ENCODE results near the gene STRN3.

Gene STRN3

DNA sequence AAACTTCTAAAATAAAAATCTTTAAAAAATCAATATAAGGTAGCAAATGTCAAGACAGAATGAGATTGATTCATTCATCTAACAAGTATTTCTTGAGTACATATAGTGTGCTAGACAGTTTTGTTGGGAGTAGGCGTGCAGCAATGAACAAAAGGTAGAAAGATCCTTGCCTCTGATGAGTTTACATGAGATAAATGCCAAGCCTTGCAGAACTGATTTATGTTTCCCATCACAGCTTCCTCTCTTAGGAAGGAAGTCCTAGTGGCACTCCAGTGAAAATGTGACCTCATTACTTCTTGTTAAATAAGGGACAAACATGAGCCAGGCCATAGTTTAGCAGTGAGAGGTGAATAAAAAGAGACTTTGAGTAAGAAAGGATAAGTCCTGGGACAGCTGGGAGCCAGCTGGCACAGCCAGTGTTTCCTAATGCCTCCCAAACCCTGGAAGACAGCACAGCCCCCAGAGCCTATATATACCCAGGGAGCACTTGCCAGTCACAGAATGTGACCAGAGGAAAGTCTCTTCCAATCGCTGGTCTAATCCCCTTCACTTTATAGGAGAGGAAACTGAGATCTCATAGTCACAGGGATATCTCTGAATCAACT is 156.5 kb downstream of the STRN3 start:
- no peak for DNase-seq

DNA sequence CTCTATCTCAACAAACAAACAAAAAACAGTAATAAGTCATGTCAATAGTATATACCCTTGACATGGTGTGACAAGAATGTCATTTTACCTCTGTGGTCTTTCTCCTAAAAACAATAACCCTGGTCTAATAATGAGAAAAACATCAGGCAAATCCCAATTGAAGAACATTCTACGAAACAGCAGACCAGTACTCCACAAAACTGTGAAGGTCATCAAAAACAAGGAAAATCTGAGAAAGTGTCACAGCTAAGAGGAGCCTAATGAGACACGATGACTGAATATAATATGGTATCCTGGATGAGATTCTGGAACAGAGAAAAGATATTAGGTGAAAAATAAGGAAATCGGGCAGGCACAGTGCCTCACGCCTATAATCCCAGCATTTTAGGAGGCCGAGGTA is 157.4 kb downstream of the STRN3 start:
- no peak for DNase-seq

DNA sequence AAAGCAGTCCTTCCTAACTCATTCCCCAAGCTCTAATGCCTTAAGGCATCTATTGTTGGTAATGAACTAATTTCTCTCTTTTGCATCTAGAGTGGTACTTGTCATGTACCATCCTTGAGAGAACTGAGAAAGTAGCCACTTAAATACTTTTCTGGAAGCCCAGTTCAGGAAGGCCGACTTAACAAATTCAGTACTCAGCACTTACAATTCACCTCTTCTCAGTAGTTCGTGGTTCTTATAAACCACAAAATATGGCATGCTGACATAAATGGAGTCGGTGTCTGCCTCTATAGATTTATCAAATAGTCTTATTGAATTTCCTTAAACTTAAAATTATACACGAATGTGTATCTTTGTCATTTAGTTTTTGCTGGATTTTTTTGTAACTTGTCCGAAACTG is 161.2 kb downstream of the STRN3 start:
- no peak for DNase-seq

DNA sequence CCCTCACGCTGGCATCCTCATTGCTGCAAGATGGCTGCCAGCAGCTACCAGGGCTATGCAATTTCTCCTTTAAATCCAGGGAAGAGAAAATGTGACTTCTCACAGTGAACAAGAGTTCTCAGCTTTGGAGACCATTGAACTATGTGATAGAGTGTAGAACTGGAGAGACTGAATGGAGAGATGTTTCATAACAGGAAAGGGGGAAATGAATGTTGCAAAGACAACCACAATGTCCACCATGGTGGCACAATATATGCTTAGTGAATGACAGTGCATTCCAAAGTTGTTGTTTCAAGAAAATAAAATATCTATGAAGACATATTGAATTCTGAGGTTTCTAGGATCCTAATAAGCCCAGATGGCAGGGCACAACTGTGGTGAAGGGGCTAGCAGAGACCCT is 165.0 kb downstream of the STRN3 start:
- no peak for DNase-seq

DNA sequence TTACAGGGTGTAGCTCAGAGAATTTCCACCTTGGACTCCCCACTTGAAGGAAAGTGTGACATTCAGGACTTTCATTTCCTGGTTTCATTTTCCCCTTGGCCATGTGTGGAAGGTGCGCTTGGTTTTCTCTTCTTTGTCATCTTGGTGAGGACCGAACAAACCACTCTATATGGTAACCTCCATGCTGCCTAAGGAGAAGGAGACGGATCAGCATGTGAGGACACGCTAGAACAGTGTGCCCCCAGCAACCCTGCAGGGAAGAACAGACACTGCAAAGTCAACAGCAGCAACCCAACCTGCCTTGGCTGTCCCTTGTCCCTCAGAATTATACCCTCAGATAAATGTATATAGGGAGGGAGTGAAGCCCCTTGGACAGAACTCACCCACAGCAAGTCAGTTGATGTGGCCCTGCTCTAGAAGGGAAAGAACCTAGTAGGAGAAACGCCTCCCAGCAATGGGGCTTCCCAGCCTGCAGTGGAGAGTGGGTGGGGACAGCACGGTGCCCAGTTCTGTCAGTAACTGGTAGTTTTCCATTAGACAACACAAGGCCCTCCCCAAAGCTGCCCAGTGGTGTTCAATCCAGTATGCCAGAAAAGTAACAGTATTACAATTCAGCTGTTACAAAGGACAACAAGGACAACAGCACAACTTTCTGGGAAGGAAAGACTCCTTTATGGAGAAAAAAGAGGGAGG is 170.7 kb downstream of the STRN3 start:
- no peak for DNase-seq

DNA sequence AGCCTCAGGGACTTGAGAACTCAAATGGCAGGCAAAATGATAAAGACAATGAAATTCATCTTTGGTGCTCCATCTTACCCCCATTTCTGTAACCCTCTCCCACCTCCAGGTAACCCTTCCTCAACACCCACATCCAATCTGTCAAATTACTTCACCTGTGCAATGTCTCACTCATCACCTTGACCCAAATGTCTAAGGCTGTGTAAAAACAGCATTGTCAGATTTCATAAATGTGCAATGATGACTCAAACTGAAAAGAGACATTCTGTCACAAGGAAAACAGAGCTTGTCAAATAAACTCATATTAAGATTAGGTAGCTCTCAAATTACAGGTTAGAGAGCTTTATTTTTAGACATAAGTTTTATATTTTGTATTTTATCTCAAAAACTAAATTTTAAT is 171.7 kb downstream of the STRN3 start:
- DNase-seq: no peak

DNA sequence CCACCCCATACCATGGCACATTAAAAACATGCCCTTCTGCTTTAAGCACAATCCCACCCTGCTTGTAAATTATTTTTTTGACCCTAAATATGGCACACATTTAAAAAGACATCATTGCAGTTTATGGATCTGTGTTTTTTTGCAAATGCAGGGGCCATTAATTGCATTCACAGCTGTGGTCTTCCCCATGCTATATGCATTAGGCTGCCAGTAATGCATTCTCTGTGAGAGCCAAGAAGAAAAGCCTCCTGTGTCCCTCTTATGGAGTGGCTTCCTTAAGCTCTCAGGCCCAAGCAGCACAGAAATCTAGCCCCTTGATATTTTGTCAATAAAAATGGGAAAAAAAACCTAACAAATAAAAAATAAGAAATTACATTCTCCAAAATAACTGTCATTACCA is 172.2 kb downstream of the STRN3 start:
- no peak for DNase-seq

DNA sequence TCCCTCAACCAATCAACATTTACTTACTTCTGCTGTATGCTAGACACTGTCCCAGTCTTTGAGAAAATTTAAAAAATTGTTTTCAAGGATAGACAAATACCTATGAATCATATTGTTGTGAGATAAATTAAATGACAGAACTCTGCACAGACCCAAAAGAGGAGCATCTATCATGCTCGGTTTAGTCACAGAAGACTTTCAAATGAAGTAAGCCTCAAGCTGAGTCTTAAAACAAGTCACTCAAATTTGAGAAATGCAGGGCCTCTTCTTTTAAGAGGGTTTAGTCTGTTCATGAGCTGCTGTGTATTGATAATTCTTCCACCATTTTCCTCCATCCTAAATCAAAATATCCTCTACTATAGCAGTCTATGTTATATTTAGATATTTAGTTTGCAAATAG is 176.2 kb downstream of the STRN3 start:
- DNase-seq: no peak

DNA sequence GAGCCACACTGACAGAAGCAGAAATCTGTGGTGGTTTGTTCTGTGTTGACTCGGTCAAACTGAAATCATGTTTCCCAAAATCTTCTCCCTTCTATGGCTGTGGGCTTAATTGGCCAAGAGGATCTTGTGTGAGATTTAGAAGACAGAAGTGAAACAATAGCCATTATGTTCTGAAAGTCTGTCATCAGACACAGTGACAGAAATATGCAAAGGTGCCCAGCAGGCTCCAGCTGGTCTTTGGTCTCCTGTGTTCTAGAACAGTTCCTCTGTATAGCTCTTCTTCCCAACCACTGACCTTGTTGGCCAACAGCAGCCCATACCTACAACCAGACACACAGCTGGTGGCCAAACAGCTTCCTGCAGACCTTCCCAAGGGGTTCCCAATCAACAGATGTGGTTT is 176.8 kb downstream of the STRN3 start:
- DNase-seq: no peak

DNA sequence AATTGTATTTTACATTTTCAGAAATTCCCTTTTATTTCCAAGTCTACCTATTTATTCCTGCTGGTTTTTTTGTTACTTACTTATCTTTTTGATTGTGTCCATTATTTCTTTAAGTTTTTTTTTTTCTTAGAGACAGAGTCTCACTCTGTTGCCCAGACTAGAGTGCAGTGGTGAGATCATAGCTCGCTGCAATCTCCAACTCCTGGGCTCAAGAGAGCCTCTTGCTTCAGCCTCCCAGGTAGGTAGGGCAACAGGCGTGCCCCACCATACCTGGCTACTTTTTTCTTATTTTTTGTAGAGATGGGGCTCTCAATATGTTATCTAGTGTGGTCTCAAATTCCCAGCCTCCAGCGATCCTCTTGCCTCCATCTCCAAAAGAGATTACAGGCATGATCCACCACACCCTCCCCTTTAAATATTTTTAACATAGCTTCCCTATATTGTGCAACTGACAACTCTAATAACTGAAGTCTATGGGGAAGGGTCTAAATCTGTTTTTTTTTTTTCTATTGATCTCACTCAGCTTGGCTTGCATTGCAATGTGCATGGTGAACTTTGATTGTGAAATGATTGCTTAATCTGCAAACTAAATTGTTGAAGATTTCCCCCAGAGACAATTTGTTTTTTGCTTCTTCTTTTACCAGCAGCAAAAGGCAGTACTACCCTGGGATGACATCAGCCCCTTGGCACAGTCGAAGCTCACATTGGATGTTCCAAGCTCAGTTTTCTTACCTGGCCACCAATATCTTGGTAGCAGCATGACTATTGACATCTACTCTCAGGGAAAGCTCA is 177.5 kb downstream of the STRN3 start:
- DNase-seq: no peak
